HG03520 (cell line): ENCODE data around the gene DSCAML1.

Source experiments
- ATAC-seq: cut with Tn5 transposase; IDR thresholded peaks from one replicate; pipeline ENCODE4 v1.9.1; 2021; ENCODE audit warnings: mild to moderate bottlenecking, moderate library complexity; ENCODE audit not compliant: unreplicated experiment

Gene DSCAML1

GRCh38 chr11:117833401-117833891 lies 36.4 kb upstream of the DSCAML1 start:
- no peak for ATAC-seq

- ATAC-seq = no peak
These were observed 35.5 kb upstream of the DSCAML1 start for GRCh38 chr11:117832511-117832910.

- ATAC-seq = no peak
These were observed 34.8 kb upstream of the DSCAML1 start for GRCh38 chr11:117831661-117832415.

- no peak for ATAC-seq
These were observed 33.8 kb upstream of the DSCAML1 start for GRCh38 chr11:117830674-117831351.

GRCh38 chr11:117830072-117830471 lies 33.1 kb upstream of the DSCAML1 start:
- ATAC-seq = no peak

- ATAC-seq = no peak
These were observed 32.3 kb upstream of the DSCAML1 start for GRCh38 chr11:117829369-117829725.

GRCh38 chr11:117828611-117829368 lies 31.8 kb upstream of the DSCAML1 start:
- ATAC-seq = no peak

- no peak for ATAC-seq
These were observed 30.8 kb upstream of the DSCAML1 start for GRCh38 chr11:117827521-117828511.

- ATAC-seq = no peak
These were observed 29.8 kb upstream of the DSCAML1 start for GRCh38 chr11:117826832-117827231.

- no peak for ATAC-seq
These were observed 29.2 kb upstream of the DSCAML1 start for GRCh38 chr11:117826190-117826570.

GRCh38 chr11:117825538-117826189 lies 28.6 kb upstream of the DSCAML1 start:
- ATAC-seq = no peak

GRCh38 chr11:117824571-117825537 lies 27.8 kb upstream of the DSCAML1 start, which contains the start of gene FXYD2:
Gene FXYD2, minus strand, starts transcription at chr11:117824744. Its CDS starts 66 bp downstream, at chr11:117824678.
- ATAC-seq = no peak

- no peak for ATAC-seq
These were observed 27.0 kb upstream of the DSCAML1 start for GRCh38 chr11:117823946-117824420.

- ATAC-seq = no peak
These were observed 26.4 kb upstream of the DSCAML1 start for GRCh38 chr11:117823294-117823945.

GRCh38 chr11:117822074-117823033 lies 25.3 kb upstream of the DSCAML1 start:
- ATAC-seq = no peak

- no peak for ATAC-seq
These were observed 24.4 kb upstream of the DSCAML1 start for GRCh38 chr11:117821431-117821830.

- no peak for ATAC-seq
These were observed 23.5 kb upstream of the DSCAML1 start for GRCh38 chr11:117820516-117820915.
